Upper lobe of left lung (tissue), 6 donors: ENCODE measurements around the gene TPSB2. TPM values are rescaled to one million over a fixed set of nuclear protein-coding genes. Genes with fewer than 3 reads are reported as not detected.

Experiments
- ATAC-seq, 2 donors: fragments of 200-7000 bp; cut with Tn5 transposase; one replicate each; pipeline ENCODE4 v1.9.1; 2022; ENCODE audit warnings: mild to moderate bottlenecking in 2 of 2, moderate library complexity in 2 of 2; ENCODE audit not compliant: low FRiP score in 2 of 2
- DNase-seq, 2 donors: peaks; one replicate each; pipeline ENCODE4 v3.0.0-alpha.2; 2019 to 2020
- H3K27ac ChIP-seq, 4 donors: fragments of 200-600 bp; sonication (generic); one replicate each; pipeline ENCODE4 v1.5.1; 2016 to 2019
- H3K27me3 ChIP-seq, 4 donors: fragments of 200-600 bp; sonication (generic); one replicate each; pipeline ENCODE4 v1.5.1; 2017 to 2019
- H3K36me3 ChIP-seq, 4 donors: fragments of 200-600 bp; sonication (generic); one replicate each; pipeline ENCODE4 v1.5.1; 2016 to 2019
- H3K4me1 ChIP-seq, 4 donors: fragments of 200-600 bp; sonication (generic); one replicate each; pipeline ENCODE4 v1.5.1; 2018 to 2019
- H3K4me3 ChIP-seq, 4 donors: fragments of 200-600 bp; sonication (generic); one replicate each; pipeline ENCODE4 v1.5.1; 2017 to 2019; ENCODE audit warnings: mild to moderate bottlenecking in 2 of 4, moderate library complexity in 1 of 4
- H3K9me3 ChIP-seq, 4 donors: fragments of 200-600 bp; sonication (generic); one replicate each; pipeline ENCODE4 v1.5.1; 2018 to 2019
- EP300 ChIP-seq, 4 donors: sonication (generic); formaldehyde crosslinking; IDR thresholded peaks; one replicate each; pipeline ENCODE4 v1.5.1; 2017; ENCODE audit warnings: antibody characterized with exemption in 4 of 4, control low read depth in 2 of 4
- POLR2A ChIP-seq, 4 donors: fragments of 450-650 bp; IDR thresholded peaks; one replicate each; pipeline ENCODE4 v1.5.1; 2016 to 2017; ENCODE audit warnings: antibody characterized with exemption in 4 of 4, mild to moderate bottlenecking in 2 of 4
- POLR2AphosphoS5 ChIP-seq, 2 donors: sonication (generic); formaldehyde crosslinking; IDR thresholded peaks; one replicate each; pipeline ENCODE4 v1.5.1; 2017; ENCODE audit warnings: antibody characterized with exemption in 2 of 2
- WGBS, 2 donors: methylation state at CpG; one replicate each; pipeline ENCODE4 v1.1.5; 2017 to 2018; 5-methylcytosine and 5-hydroxymethylcytosine counted together
- total RNA-seq, 6 donors: library from RNA; depleted of rRNA in 4 of 6; stranded (reverse); fragments of >200 nt in 4 of 6; gene quantifications; one replicate each; pipeline versions ENCODE4 v1.1.0 to v1.2.1, GENCODE V29; 2016 to 2021
- TF ChIP-seq, protein P1 (sequence below), 6 experiments: fragments of 450-650 bp in 4 of 6; fragments of 200-600 bp in 2 of 6; sonication (generic) in 2 of 6; IDR thresholded peaks; one replicate each; pipeline ENCODE4 v1.5.1; 2016 to 2019; ENCODE audit warnings: antibody characterized with exemption in 6 of 6
- donor health status: DM: no; HTN: no; CAD: no; lungs with moderate emphysema.
- donor health status: DM: no; HTN: yes; CAD: no; lungs with severe emphysema.

Gene TPSB2
- total RNA-seq, 6 donors from 2014 or later = 10.5 to 329 (median 70.7) TPM

DNA sequence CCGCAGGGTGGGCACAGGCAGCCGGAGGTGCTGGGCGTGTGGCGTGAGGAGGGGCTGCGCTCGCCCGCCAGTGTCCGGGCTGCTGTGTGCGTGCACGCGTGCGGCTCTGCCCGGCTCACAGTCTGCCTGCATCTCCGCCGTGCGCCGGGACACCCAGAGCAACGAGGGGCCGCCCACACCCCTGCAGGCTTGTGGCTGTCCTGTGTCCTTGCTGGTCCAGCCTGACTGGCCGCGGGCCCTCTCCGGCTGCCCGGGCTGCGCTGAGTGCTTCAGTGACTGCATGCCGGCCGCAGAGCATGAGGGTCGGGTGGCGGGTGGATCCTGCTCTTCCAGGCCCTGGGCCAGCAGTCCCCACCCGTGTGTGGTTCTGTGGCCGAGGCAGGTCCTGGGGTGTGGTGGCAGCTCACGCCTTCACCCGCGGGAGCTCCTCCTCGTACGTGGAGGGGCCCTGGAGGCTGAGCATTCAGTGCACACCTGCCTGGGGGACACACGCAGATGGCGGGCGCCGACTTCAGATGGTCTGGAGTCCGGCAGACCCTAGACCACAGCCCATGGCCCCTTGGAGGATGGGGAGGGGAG is 17.3 kb downstream of the TPSB2 start:
- ATAC-seq = no peak
- H3K9me3 ChIP-seq = no peaks in the 10 kb centered on the region
- 86 to 91% methylated on average over 8 to 20 of the region's 40 CpGs for WGBS, 2 donors
- peak in 1 of 2 donors; percentile 79 for DNase-seq
- H3K27me3 ChIP-seq = no peaks in the 10 kb centered on the region
- H3K36me3 ChIP-seq = no peaks in the 10 kb centered on the region
- no peak overlapping the region for H3K4me3 ChIP-seq
- H3K27ac ChIP-seq = no peak overlapping the region
- H3K4me1 ChIP-seq = no peaks in the 10 kb centered on the region
- TF ChIP-seq POLR2A (IDR thresholded peaks at IDR 0.05) = no peak

DNA sequence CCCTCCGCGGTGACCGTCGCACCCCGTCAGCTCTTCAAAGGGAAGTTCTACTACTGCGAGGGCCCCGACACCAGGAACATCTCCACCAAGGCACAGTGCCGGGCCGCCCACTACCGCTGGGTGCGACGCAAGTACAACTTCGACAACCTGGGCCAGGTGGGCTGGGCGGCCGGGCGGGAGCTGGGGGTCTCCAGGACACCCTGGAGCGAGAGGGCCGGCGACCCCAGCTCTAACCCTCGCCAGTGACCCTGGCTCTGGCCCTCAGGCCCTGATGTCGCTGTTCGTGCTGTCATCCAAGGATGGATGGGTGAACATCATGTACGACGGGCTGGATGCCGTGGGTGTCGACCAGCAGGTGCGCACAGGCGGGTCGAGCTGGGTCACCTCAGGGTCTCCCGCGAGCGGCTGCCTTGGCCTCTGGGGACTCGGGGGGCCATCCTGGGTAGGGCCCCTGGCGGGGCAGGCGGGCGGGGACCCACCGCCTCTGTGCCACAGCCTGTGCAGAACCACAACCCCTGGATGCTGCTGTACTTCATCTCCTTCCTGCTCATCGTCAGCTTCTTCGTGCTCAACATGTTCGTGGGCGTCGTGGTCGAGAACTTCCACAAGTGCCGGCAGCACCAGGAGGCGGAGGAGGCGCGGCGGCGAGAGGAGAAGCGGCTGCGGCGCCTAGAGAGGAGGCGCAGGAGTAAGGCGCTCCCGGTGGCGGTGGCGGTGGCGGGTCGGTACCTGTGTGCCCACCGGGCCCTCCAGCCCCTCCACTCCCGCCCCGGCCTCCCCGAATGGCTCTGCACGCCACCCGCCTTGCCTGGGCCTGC is 18.3 kb downstream of the TPSB2 start:
- DNase-seq (no peak), ATAC-seq (no peak)
- TF ChIP-seq EP300 (IDR thresholded peaks at IDR 0.05) = no peak
- no peak for TF ChIP-seq POLR2AphosphoS5 (IDR thresholded peaks at IDR 0.05)
- no peak for TF ChIP-seq POLR2A (IDR thresholded peaks at IDR 0.05)
- TF ChIP-seq, protein P1, sequence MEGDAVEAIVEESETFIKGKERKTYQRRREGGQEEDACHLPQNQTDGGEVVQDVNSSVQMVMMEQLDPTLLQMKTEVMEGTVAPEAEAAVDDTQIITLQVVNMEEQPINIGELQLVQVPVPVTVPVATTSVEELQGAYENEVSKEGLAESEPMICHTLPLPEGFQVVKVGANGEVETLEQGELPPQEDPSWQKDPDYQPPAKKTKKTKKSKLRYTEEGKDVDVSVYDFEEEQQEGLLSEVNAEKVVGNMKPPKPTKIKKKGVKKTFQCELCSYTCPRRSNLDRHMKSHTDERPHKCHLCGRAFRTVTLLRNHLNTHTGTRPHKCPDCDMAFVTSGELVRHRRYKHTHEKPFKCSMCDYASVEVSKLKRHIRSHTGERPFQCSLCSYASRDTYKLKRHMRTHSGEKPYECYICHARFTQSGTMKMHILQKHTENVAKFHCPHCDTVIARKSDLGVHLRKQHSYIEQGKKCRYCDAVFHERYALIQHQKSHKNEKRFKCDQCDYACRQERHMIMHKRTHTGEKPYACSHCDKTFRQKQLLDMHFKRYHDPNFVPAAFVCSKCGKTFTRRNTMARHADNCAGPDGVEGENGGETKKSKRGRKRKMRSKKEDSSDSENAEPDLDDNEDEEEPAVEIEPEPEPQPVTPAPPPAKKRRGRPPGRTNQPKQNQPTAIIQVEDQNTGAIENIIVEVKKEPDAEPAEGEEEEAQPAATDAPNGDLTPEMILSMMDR (IDR thresholded peaks at IDR 0.05) = no peak
- WGBS, 2 donors = 91 to 92% methylated on average over 18 to 60 of the region's 65 CpGs
- H3K9me3 ChIP-seq = no peaks in the 10 kb centered on the region
- no peaks in the 10 kb centered on the region for H3K4me1 ChIP-seq
- H3K27ac ChIP-seq = no peak overlapping the region
- H3K27me3 ChIP-seq = no peaks in the 10 kb centered on the region
- no peaks in the 10 kb centered on the region for H3K36me3 ChIP-seq
- no peak overlapping the region for H3K4me3 ChIP-seq

DNA sequence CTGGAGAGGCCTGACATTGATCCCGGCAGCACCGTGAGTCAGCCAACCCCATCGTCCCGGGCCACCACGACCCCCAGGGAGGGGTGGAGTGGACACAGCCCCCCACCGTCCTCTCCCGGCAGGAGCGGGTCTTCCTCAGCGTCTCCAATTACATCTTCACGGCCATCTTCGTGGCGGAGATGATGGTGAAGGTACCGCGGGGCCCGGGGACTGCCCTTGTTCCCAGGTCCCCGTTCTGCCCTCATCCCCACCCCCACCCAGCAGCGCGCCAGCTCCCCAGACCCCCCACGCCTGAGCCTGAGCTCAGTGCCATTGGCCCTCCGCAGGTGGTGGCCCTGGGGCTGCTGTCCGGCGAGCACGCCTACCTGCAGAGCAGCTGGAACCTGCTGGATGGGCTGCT is 19.5 kb downstream of the TPSB2 start:
- ATAC-seq (no peak), DNase-seq (no peak)
- H3K4me3 ChIP-seq = no peak overlapping the region
- no peaks in the 10 kb centered on the region for H3K36me3 ChIP-seq
- WGBS, 2 donors = 74 to 86% methylated on average over 6 to 12 of the region's 23 CpGs
- no peaks in the 10 kb centered on the region for H3K27me3 ChIP-seq
- no peaks in the 10 kb centered on the region for H3K4me1 ChIP-seq
- no peaks in the 10 kb centered on the region for H3K9me3 ChIP-seq
- no peak for TF ChIP-seq EP300 (IDR thresholded peaks at IDR 0.05)
- TF ChIP-seq, protein P1 (IDR thresholded peaks at IDR 0.05) = no peak
- no peak for TF ChIP-seq POLR2AphosphoS5 (IDR thresholded peaks at IDR 0.05)
- H3K27ac ChIP-seq = no peak overlapping the region

DNA sequence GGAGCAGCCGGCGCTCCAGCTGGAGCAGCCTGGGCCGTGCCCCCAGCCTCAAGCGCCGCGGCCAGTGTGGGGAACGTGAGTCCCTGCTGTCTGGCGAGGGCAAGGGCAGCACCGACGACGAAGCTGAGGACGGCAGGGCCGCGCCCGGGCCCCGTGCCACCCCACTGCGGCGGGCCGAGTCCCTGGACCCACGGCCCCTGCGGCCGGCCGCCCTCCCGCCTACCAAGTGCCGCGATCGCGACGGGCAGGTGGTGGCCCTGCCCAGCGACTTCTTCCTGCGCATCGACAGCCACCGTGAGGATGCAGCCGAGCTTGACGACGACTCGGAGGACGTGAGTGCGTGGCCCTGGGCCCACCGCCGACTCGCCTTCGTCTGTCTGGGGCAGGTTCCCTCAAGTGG is 20.9 kb downstream of the TPSB2 start:
- DNase-seq = no peak
- H3K27me3 ChIP-seq = no peaks in the 10 kb centered on the region
- no peak for ATAC-seq
- TF ChIP-seq POLR2AphosphoS5 (IDR thresholded peaks at IDR 0.05) (no peak), POLR2A (IDR thresholded peaks at IDR 0.05) (no peak), EP300 (IDR thresholded peaks at IDR 0.05) (no peak)
- H3K27ac ChIP-seq = no peak overlapping the region
- no peak overlapping the region for H3K4me3 ChIP-seq
- H3K36me3 ChIP-seq = no peaks in the 10 kb centered on the region
- no peaks in the 10 kb centered on the region for H3K4me1 ChIP-seq
- H3K9me3 ChIP-seq = no peaks in the 10 kb centered on the region
- WGBS, 2 donors = 81 to 88% methylated on average over 8 to 20 of the region's 43 CpGs

DNA sequence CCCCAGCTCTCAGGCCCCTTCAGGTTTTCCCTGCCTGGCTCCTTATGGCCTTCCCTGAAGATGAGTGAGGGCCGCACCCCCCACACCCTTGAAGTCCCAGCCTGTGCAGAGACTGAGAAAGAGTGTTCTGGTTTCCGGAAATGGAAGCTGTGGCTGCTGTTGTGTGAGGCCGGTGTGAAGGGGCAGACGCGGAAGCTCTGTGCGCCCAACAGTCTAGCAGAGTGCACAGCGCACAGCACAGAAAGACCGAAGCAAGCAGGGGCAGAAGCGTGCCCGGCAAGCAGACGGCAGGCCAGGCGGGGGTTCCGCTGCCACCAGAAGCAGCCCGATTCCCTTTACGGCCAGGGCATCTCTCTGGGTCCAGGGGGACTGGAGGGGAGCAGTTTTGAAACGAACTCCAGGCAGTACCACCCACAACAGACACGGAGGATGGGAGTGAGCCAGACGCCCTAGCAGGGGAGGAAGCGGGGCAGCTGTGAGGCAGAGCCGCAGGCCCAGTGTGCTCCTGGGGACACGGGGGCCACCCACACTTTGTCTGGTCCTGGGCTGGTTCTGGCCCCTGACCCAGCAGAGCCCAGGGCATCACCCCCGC is 21.6 kb downstream of the TPSB2 start:
- ATAC-seq (no peak), DNase-seq (no peak)
- no peaks in the 10 kb centered on the region for H3K9me3 ChIP-seq
- no peak overlapping the region for H3K4me3 ChIP-seq
- H3K36me3 ChIP-seq = no peaks in the 10 kb centered on the region
- H3K27me3 ChIP-seq = no peaks in the 10 kb centered on the region
- H3K27ac ChIP-seq = no peak overlapping the region
- H3K4me1 ChIP-seq = no peaks in the 10 kb centered on the region
- 84 to 91% methylated on average over 15 to 19 of the region's 22 CpGs for WGBS, 2 donors
- TF ChIP-seq, protein P1 (IDR thresholded peaks at IDR 0.05) = no peak
- no peak for TF ChIP-seq POLR2AphosphoS5 (IDR thresholded peaks at IDR 0.05)
- no peak for TF ChIP-seq EP300 (IDR thresholded peaks at IDR 0.05)
